Loucy (cell line): ENCODE measurements around the gene SINHCAF.

Experiments used
- H2AFZ ChIP-seq: fragments of 200-600 bp; sonication (generic); 2 replicates; pipeline ENCODE4 v1.6.0; 2016; ENCODE audit warnings: antibody characterized with exemption, mild to moderate bottlenecking, low read length, moderate library complexity
- H3F3A ChIP-seq: fragments of 200-600 bp; 2 replicates; pipeline ENCODE4 v1.6.0; 2016; ENCODE audit warnings: antibody characterized with exemption, low read depth, mild to moderate bottlenecking
- H3K27me3 ChIP-seq: fragments of 200-600 bp; sonication (generic); 2 replicates; pipeline ENCODE4 v1.6.1; 2014; ENCODE audit warnings: low read length, mild to moderate bottlenecking; ENCODE audit not compliant: insufficient read depth, poor library complexity, severe bottlenecking
- H3K36me3 ChIP-seq: fragments of 200-600 bp; sonication (generic); 2 replicates; pipeline ENCODE4 v1.6.1; 2016; ENCODE audit warnings: low read length; ENCODE audit not compliant: insufficient read depth
- H3K4me1 ChIP-seq: fragments of 200-600 bp; sonication (generic); 2 replicates; pipeline ENCODE4 v1.5.1; 2014; ENCODE audit warnings: low read length, mild to moderate bottlenecking; ENCODE audit not compliant: insufficient read depth, poor library complexity, severe bottlenecking
- H3K4me2 ChIP-seq: fragments of 200-600 bp; sonication (generic); 2 replicates; pipeline ENCODE4 v1.6.0; 2014; ENCODE audit warnings: antibody characterized with exemption, low read length, low read depth, mild to moderate bottlenecking; ENCODE audit not compliant: poor library complexity, severe bottlenecking
- H3K4me3 ChIP-seq: fragments of 200-600 bp; sonication (generic); 2 replicates; pipeline ENCODE4 v1.5.1; 2014; ENCODE audit warnings: low read length, mild to moderate bottlenecking, mixed read lengths; ENCODE audit not compliant: poor library complexity, severe bottlenecking
- H3K79me2 ChIP-seq: fragments of 200-600 bp; sonication (generic); 2 replicates; pipeline ENCODE4 v1.6.1; 2014; ENCODE audit warnings: low read length; ENCODE audit not compliant: insufficient read depth
- H3K9ac ChIP-seq: fragments of 200-600 bp; sonication (generic); 2 replicates; pipeline ENCODE4 v1.6.0; 2014; ENCODE audit warnings: mild to moderate bottlenecking, low read depth, low read length, moderate library complexity; ENCODE audit not compliant: poor library complexity, severe bottlenecking
- H3K9me2 ChIP-seq: fragments of 200-600 bp; sonication (generic); replicated peaks from 2 replicates; pipeline ENCODE4 v1.6.1; 2016; ENCODE audit warnings: low read depth, low read length, mixed read lengths
- H3K9me3 ChIP-seq: fragments of 200-600 bp; sonication (generic); 2 replicates; pipeline ENCODE4 v1.6.1; 2014; ENCODE audit warnings: mild to moderate bottlenecking, antibody characterized with exemption, low read length, low read depth; ENCODE audit not compliant: insufficient read depth
- H4K20me1 ChIP-seq: fragments of 200-600 bp; sonication (generic); 2 replicates; pipeline ENCODE4 v1.6.0; 2014; ENCODE audit warnings: antibody characterized with exemption, low read length, mild to moderate bottlenecking; ENCODE audit not compliant: insufficient read depth, poor library complexity, severe bottlenecking
- EZH2phosphoT487 ChIP-seq: fragments of 200-600 bp; IDR thresholded peaks from 2 replicates; pipeline ENCODE4 v1.6.1; 2018; ENCODE audit warnings: antibody characterized with exemption, mild to moderate bottlenecking, moderate library complexity, borderline replicate concordance
- TF ChIP-seq, protein P1 (sequence below): fragments of 200-600 bp; sonication (generic); conservative IDR thresholded peaks from 2 replicates; pipeline ENCODE4 v1.5.1; 2014; ENCODE audit warnings: mild to moderate bottlenecking, antibody characterized with exemption, low read length

The SINHCAF gene

GRCh38 chr12:31234053-31234840 lies 91.7 kb downstream of the SINHCAF start:
- no peaks in the 10 kb centered on the region for H3K27me3 ChIP-seq
- no peaks in the 10 kb centered on the region for H3K36me3 ChIP-seq
- no peaks in the 10 kb centered on the region for H3K79me2 ChIP-seq
- H3K9me3 ChIP-seq = no peaks in the 10 kb centered on the region; the same call in 1 of the 2 replicates
- no peaks in the 10 kb centered on the region for H4K20me1 ChIP-seq
- H3K9me2 ChIP-seq = no peaks in the 10 kb centered on the region
- no peak overlapping the region for H3K9ac ChIP-seq
- H3K4me3 ChIP-seq = no peak overlapping the region
- TF ChIP-seq, protein P1, sequence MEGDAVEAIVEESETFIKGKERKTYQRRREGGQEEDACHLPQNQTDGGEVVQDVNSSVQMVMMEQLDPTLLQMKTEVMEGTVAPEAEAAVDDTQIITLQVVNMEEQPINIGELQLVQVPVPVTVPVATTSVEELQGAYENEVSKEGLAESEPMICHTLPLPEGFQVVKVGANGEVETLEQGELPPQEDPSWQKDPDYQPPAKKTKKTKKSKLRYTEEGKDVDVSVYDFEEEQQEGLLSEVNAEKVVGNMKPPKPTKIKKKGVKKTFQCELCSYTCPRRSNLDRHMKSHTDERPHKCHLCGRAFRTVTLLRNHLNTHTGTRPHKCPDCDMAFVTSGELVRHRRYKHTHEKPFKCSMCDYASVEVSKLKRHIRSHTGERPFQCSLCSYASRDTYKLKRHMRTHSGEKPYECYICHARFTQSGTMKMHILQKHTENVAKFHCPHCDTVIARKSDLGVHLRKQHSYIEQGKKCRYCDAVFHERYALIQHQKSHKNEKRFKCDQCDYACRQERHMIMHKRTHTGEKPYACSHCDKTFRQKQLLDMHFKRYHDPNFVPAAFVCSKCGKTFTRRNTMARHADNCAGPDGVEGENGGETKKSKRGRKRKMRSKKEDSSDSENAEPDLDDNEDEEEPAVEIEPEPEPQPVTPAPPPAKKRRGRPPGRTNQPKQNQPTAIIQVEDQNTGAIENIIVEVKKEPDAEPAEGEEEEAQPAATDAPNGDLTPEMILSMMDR = no peak
- TF ChIP-seq EZH2phosphoT487 = no peak
- H3K4me1 ChIP-seq = no peaks in the 10 kb centered on the region
- H3K4me2 ChIP-seq = no peak overlapping the region
- no peaks in the 10 kb centered on the region for H3F3A ChIP-seq
- no peak overlapping the region for H2AFZ ChIP-seq

GRCh38 chr12:31233061-31233730 lies 92.8 kb downstream of the SINHCAF start:
- Histone ChIP-seq H3K4me3 (no peak overlapping the region), H3K27me3 (no peaks in the 10 kb centered on the region), H3K79me2 (no peaks in the 10 kb centered on the region), H3K4me1 (no peaks in the 10 kb centered on the region), H4K20me1 (no peaks in the 10 kb centered on the region), H2AFZ (no peak overlapping the region), H3K4me2 (no peak overlapping the region), H3K9me3 (no peaks in the 10 kb centered on the region; the same call in 1 of the 2 replicates), H3K9me2 (no peaks in the 10 kb centered on the region), H3K36me3 (no peaks in the 10 kb centered on the region), H3F3A (no peaks in the 10 kb centered on the region), H3K9ac (no peak overlapping the region)
- TF ChIP-seq EZH2phosphoT487 = no peak
- TF ChIP-seq, protein P1 = no peak

GRCh38 chr12:31232361-31232965 lies 93.5 kb downstream of the SINHCAF start:
- no peak for TF ChIP-seq EZH2phosphoT487
- TF ChIP-seq, protein P1 = no peak
- Histone ChIP-seq H3K9ac (no peak overlapping the region), H3K4me3 (no peak overlapping the region), H4K20me1 (no peaks in the 10 kb centered on the region), H3K4me1 (peaks cover 3% of the 10 kb centered on the region), H3K9me3 (no peaks in the 10 kb centered on the region; the same call in 1 of the 2 replicates), H3K27me3 (no peaks in the 10 kb centered on the region), H2AFZ (no peak overlapping the region), H3K4me2 (no peak overlapping the region), H3F3A (no peaks in the 10 kb centered on the region), H3K79me2 (no peaks in the 10 kb centered on the region), H3K36me3 (no peaks in the 10 kb centered on the region), H3K9me2 (no peaks in the 10 kb centered on the region)
